ENCODE results near the gene PATJ. TPM values are rescaled to one million over a fixed set of nuclear protein-coding genes. Genes with fewer than 3 reads are reported as not detected.

PATJ gene
- total and polyA plus RNA-seq, 2 experiments from 2014 or later = 20.0 to 44.8 TPM

DNA sequence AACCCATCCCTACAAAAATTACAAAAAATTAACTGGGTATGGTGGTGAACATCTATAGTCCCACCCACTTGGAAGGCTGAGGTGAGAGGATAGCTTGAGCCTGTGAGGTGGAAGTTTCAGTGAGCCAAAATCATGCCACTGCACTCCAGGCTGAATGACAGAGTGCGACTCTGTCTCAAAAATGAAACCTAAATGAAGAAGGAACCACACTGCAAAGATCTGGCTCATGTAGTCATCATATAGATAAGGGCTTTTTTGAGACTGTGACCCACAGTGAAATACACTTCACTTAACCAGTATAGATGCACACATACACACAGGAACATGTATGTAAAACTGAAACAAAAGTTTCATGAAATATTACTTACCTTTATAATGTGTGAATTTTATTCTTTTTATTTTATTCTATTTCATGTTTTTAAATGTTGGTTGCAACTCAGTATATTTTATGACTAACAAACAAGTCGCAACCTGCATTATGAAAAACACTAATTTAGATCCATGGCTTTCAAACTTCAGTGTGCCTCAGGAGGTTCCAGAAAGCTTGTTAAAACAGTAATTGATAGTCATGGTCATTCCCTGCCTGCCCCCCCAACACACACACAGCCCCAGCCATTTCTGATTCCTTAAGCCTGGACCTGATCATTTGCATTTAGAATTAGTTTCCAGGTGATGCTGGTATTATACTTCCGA, 189.5 kb downstream of the PATJ start:
- no peaks in the 10 kb centered on the region for H4K20me1 ChIP-seq (ENCODE audit: insufficient read depth, poor library complexity, severe bottlenecking)
- H3K27me3 ChIP-seq = no peaks in the 10 kb centered on the region
- no peak for TF ChIP-seq EZH2 (IDR thresholded peaks at IDR 0.05; ENCODE audit: borderline replicate concordance)
- TF ChIP-seq, protein P1, sequence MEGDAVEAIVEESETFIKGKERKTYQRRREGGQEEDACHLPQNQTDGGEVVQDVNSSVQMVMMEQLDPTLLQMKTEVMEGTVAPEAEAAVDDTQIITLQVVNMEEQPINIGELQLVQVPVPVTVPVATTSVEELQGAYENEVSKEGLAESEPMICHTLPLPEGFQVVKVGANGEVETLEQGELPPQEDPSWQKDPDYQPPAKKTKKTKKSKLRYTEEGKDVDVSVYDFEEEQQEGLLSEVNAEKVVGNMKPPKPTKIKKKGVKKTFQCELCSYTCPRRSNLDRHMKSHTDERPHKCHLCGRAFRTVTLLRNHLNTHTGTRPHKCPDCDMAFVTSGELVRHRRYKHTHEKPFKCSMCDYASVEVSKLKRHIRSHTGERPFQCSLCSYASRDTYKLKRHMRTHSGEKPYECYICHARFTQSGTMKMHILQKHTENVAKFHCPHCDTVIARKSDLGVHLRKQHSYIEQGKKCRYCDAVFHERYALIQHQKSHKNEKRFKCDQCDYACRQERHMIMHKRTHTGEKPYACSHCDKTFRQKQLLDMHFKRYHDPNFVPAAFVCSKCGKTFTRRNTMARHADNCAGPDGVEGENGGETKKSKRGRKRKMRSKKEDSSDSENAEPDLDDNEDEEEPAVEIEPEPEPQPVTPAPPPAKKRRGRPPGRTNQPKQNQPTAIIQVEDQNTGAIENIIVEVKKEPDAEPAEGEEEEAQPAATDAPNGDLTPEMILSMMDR (IDR thresholded peaks at IDR 0.05; ENCODE audit: poor library complexity) = no peak
- no peak for TF ChIP-seq EZH2phosphoT487 (IDR thresholded peaks at IDR 0.05; ENCODE audit: low read depth, severe bottlenecking, unreplicated experiment)
- no peaks in the 10 kb centered on the region for H3K9me2 ChIP-seq (replicated peaks; ENCODE audit: insufficient read depth)
- no peaks in the 10 kb centered on the region for H3K9me3 ChIP-seq (ENCODE audit: low read depth)
- H3K4me1 ChIP-seq (ENCODE audit: insufficient read depth) = peaks cover 3% of the 10 kb centered on the region
- 87% methylated on average over 3 of the region's 3 CpGs for WGBS (ENCODE audit: low lambda C conversion rate, missing lambda C conversion rate)
- no peak overlapping the region for H3K4me3 ChIP-seq
- no peaks in the 10 kb centered on the region for H3K79me2 ChIP-seq
- H2AFZ ChIP-seq = no peak overlapping the region
- H3K27ac ChIP-seq = no peak overlapping the region
- no peaks in the 10 kb centered on the region for H3K36me3 ChIP-seq (replicated peaks; ENCODE audit: insufficient read depth, low read depth)
- H3K4me2 ChIP-seq = no peak overlapping the region
- DNase-seq (ENCODE audit: low spot score) = no peak

DNA sequence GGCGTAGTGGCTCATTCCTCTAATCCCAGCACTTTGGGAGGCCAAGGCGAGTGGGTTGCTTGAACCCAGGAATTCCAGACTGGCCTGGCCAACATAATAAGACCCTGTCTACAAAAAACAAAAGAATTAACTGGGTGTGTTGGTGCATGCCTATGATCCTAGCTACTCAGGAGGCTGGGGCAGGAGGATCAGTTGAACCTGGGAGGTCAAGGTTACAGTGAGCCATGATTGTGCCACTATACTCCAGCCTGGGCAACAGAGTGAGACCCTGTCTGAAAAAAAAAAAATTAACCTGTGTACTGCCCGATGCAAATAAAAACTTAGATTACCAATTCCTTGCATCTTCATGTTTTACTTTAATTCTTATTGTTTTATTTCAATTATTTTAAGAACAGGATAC, 193.2 kb downstream of the PATJ start:
- TF ChIP-seq EZH2 (IDR thresholded peaks at IDR 0.05; ENCODE audit: borderline replicate concordance) (no peak), EZH2phosphoT487 (IDR thresholded peaks at IDR 0.05; ENCODE audit: low read depth, severe bottlenecking, unreplicated experiment) (no peak)
- TF ChIP-seq, protein P1 (IDR thresholded peaks at IDR 0.05; ENCODE audit: poor library complexity) = no peak
- Histone ChIP-seq H3K4me3 (no peak overlapping the region), H3K27ac (no peak overlapping the region), H3K9me3 (ENCODE audit: low read depth) (no peaks in the 10 kb centered on the region), H3K9me2 (replicated peaks; ENCODE audit: insufficient read depth) (no peaks in the 10 kb centered on the region), H4K20me1 (ENCODE audit: insufficient read depth, poor library complexity, severe bottlenecking) (no peaks in the 10 kb centered on the region), H2AFZ (no peak overlapping the region), H3K4me1 (ENCODE audit: insufficient read depth) (no peaks in the 10 kb centered on the region), H3K36me3 (replicated peaks; ENCODE audit: insufficient read depth, low read depth) (no peaks in the 10 kb centered on the region), H3K27me3 (no peaks in the 10 kb centered on the region), H3K4me2 (no peak overlapping the region), H3K79me2 (no peaks in the 10 kb centered on the region)
- WGBS (ENCODE audit: low lambda C conversion rate, missing lambda C conversion rate) = 99% methylated on average over 3 of the region's 3 CpGs
- DNase-seq (ENCODE audit: low spot score) = no peak

DNA sequence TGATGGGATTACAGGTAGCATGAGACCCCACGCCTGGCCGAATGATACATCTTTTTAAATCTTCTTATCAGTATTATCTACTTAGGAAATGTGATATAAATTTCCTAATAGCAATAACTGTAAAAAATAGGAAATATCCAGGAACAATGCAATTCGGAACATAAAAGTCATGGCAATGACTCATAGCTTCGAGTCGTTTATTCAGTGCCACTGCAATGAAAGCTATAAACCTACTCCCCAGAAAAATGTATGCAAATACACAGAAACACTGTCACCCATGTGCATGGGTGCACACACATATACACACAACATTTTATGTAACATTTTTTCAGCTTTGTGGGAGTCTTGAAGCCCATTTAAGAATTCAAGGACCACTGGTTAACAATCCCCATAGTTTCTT, 194.6 kb downstream of the PATJ start:
- no peak overlapping the region for H3K4me2 ChIP-seq
- 67% methylated on average over 5 of the region's 5 CpGs for WGBS (ENCODE audit: low lambda C conversion rate, missing lambda C conversion rate)
- DNase-seq (ENCODE audit: low spot score) = no peak
- no peaks in the 10 kb centered on the region for H3K36me3 ChIP-seq (replicated peaks; ENCODE audit: insufficient read depth, low read depth)
- H4K20me1 ChIP-seq (ENCODE audit: insufficient read depth, poor library complexity, severe bottlenecking) = no peaks in the 10 kb centered on the region
- no peak overlapping the region for H2AFZ ChIP-seq
- H3K79me2 ChIP-seq = no peaks in the 10 kb centered on the region
- H3K4me1 ChIP-seq (ENCODE audit: insufficient read depth) = no peaks in the 10 kb centered on the region
- H3K4me3 ChIP-seq = no peak overlapping the region
- no peaks in the 10 kb centered on the region for H3K27me3 ChIP-seq
- H3K9me3 ChIP-seq (ENCODE audit: low read depth) = no peaks in the 10 kb centered on the region
- no peak overlapping the region for H3K27ac ChIP-seq
- TF ChIP-seq EZH2 (IDR thresholded peaks at IDR 0.05; ENCODE audit: borderline replicate concordance) (no peak), EZH2phosphoT487 (IDR thresholded peaks at IDR 0.05; ENCODE audit: low read depth, severe bottlenecking, unreplicated experiment) (no peak)
- TF ChIP-seq, protein P1 (IDR thresholded peaks at IDR 0.05; ENCODE audit: poor library complexity) = no peak
- no peaks in the 10 kb centered on the region for H3K9me2 ChIP-seq (replicated peaks; ENCODE audit: insufficient read depth)

Data from hepatocyte (in vitro differentiated cells).